HCT116 (cell line): ENCODE data around the gene CLEC16A. TPM values are rescaled to one million over a fixed set of nuclear protein-coding genes. Genes with fewer than 3 reads are reported as not detected.
"Not testable (repeated sequence)": the region's sequence is repeated elsewhere in the genome, so short reads cannot be mapped to it uniquely, and the experiment has no call there.

Experiments used
- ATAC-seq: fragments of 200-7000 bp; cut with Tn5 transposase; 2 replicates; pipeline ENCODE4 v1.9.1; 2020; ENCODE audit warnings: mild to moderate bottlenecking, moderate library complexity
- BruUV-seq: library from RNA; stranded (reverse); fragments of 400-500 nt; replicated peaks from 2 replicates; lab custom pipeline; 2021; lab: Mats Ljungman, UMichigan
- CTCF ChIA-PET: fragments of 300-600 bp; sonication (Branson Sonifier 250); formaldehyde crosslinking; loops from one replicate; lab custom pipeline; 2021; ENCODE audit warnings: antibody characterized with exemption; lab: Charles Lee
- POLR2A ChIA-PET: fragments of 300-600, 350-600 bp; sonication (Branson Sonifier 250); formaldehyde crosslinking; loops from one replicate; lab custom pipeline; 2021; ENCODE audit warnings: antibody characterized with exemption; lab: Charles Lee
- RAD21 ChIA-PET, 2 experiments: fragments of 300-600 bp; sonication (Branson Sonifier 250); formaldehyde crosslinking; loops; one replicate each; lab custom pipeline; 2023; ENCODE audit warnings: low total read pairs in 2 of 2; ENCODE audit not compliant: uncharacterized antibody in 2 of 2, unreplicated experiment in 2 of 2, low non-redundant PET in 1 of 2; lab: Charles Lee
- DNase-seq: peaks from one replicate; pipeline ENCODE4 v3.0.0-alpha.2; 2010; ENCODE audit warnings: low read depth, low spot score
- H2AFZ ChIP-seq: fragments of 200-600 bp; shearing (Covaris generic), sonication (generic); 2 replicates; pipeline ENCODE4 v1.6.1; 2017; ENCODE audit warnings: low read depth, mixed run types, mixed read lengths, antibody characterized with exemption, low read length; ENCODE audit not compliant: poor library complexity, severe bottlenecking
- H3K27ac ChIP-seq: 2 replicates; pipeline ENCODE4 v1.5.1; 2012; ENCODE audit warnings: low read depth, low read length
- H3K27me3 ChIP-seq: fragments of 200-600 bp; sonication (generic); 2 replicates; pipeline ENCODE4 v1.6.1; 2016; ENCODE audit warnings: mixed run types, low read length, mixed read lengths; ENCODE audit not compliant: insufficient read depth
- H3K36me3 ChIP-seq, 2 experiments: fragments of 200-500 bp in 1 of 2; fragments of 200-600 bp in 1 of 2; sonication (Bioruptor generic) in 1 of 2; sonication (generic) in 1 of 2; 2 replicates each; pipeline versions ENCODE4 v1.5.1 to v1.6.1; 2014 to 2016; ENCODE audit warnings: low read length in 2 of 2, inconsistent platforms in 1 of 2, mixed read lengths in 1 of 2, mixed run types in 1 of 2; ENCODE audit not compliant: insufficient read depth in 2 of 2, control insufficient read depth in 1 of 2
- H3K4me1 ChIP-seq, 2 experiments: fragments of 200-600 bp in 1 of 2; sonication (generic) in 1 of 2; 2 replicates each; pipeline versions ENCODE4 v1.5.1 to v1.6.1; 2012 to 2017; ENCODE audit warnings: low read length in 2 of 2, inconsistent platforms in 1 of 2, mild to moderate bottlenecking in 1 of 2, mixed read lengths in 1 of 2, mixed run types in 1 of 2, moderate library complexity in 1 of 2; ENCODE audit not compliant: insufficient read depth in 2 of 2, control insufficient read depth in 1 of 2
- H3K4me2 ChIP-seq: fragments of 200-600 bp; sonication (generic); 2 replicates; pipeline ENCODE4 v1.6.1; 2017; ENCODE audit warnings: mixed run types, low read length, mixed read lengths
- H3K4me3 ChIP-seq, 2 experiments: fragments of 200-600 bp in 1 of 2; sonication (generic) in 1 of 2; replicated peaks in 1 of 2; 2 replicates each; pipeline ENCODE4 v1.5.1; 2011 to 2016; ENCODE audit warnings: low read length in 2 of 2, control low read depth in 1 of 2, low read depth in 1 of 2, mild to moderate bottlenecking in 1 of 2, mixed read lengths in 1 of 2, mixed run types in 1 of 2
- H3K79me2 ChIP-seq: fragments of 200-600 bp; sonication (generic); 2 replicates; pipeline ENCODE4 v1.6.1; 2017; ENCODE audit warnings: mild to moderate bottlenecking, mixed run types, low read length, moderate library complexity, mixed read lengths; ENCODE audit not compliant: insufficient read depth
- H3K9ac ChIP-seq: fragments of 200-600 bp; sonication (generic); 2 replicates; pipeline ENCODE4 v1.6.1; 2016; ENCODE audit warnings: low read length, mixed read lengths
- H3K9me2 ChIP-seq: fragments of 200-600 bp; sonication (generic), shearing (Covaris generic); 2 replicates; pipeline ENCODE4 v1.6.1; 2017; ENCODE audit warnings: mixed run types, mild to moderate bottlenecking, moderate library complexity; ENCODE audit not compliant: insufficient read depth
- H3K9me3 ChIP-seq, 2 experiments: fragments of 200-500 bp in 1 of 2; fragments of 200-600 bp in 1 of 2; sonication (Bioruptor generic) in 1 of 2; sonication (generic) in 1 of 2; 2 replicates each; pipeline ENCODE4 v1.6.1; 2014 to 2017; ENCODE audit warnings: low read length in 2 of 2, mixed read lengths in 2 of 2, inconsistent platforms in 1 of 2, low read depth in 1 of 2, mild to moderate bottlenecking in 1 of 2, mixed run types in 1 of 2, moderate library complexity in 1 of 2; ENCODE audit not compliant: control insufficient read depth in 1 of 2, insufficient read depth in 1 of 2
- H4K20me1 ChIP-seq: fragments of 200-600 bp; sonication (generic), shearing (Covaris generic); 2 replicates; pipeline ENCODE4 v1.6.1; 2017; ENCODE audit warnings: mixed run types, mild to moderate bottlenecking, moderate library complexity; ENCODE audit not compliant: insufficient read depth
- CEBPB ChIP-seq: IDR thresholded peaks from 2 replicates; pipeline ENCODE4 v1.6.1; 2012; ENCODE audit warnings: low read depth
- CTCF ChIP-seq, 3 experiments: fragments of 200-600 bp in 1 of 3; sonication (generic) in 1 of 3; IDR thresholded peaks in 2 of 3; conservative IDR thresholded peaks in 1 of 3; 2 replicates each; pipeline ENCODE4 v1.5.1; 2012 to 2017; ENCODE audit warnings: low read depth in 2 of 3, low read length in 2 of 3, antibody characterized with exemption in 1 of 3, borderline replicate concordance in 1 of 3, control low read depth in 1 of 3, mild to moderate bottlenecking in 1 of 3, mixed read lengths in 1 of 3, mixed run types in 1 of 3, moderate library complexity in 1 of 3; ENCODE audit not compliant: insufficient read depth in 1 of 3
- FOSL1 ChIP-seq: IDR thresholded peaks from 2 replicates; pipeline ENCODE4 v1.6.1; 2012; ENCODE audit warnings: low read depth
- POLR2A ChIP-seq: IDR thresholded peaks from 2 replicates; pipeline ENCODE4 v1.7.0; 2011; ENCODE audit warnings: borderline replicate concordance; ENCODE audit not compliant: insufficient read depth, insufficient read length; ENCODE audit errors: extremely low read depth
- YY1 ChIP-seq: IDR thresholded peaks from 2 replicates; pipeline ENCODE4 v1.6.1; 2011; ENCODE audit warnings: low read length, low read depth, moderate library complexity, mild to moderate bottlenecking; ENCODE audit not compliant: insufficient replicate concordance; ENCODE audit errors: extremely low read depth
- ZFX ChIP-seq: fragments of 450-650 bp; IDR thresholded peaks from 2 replicates; pipeline ENCODE4 v1.6.1; 2017
- ZNF274 ChIP-seq: fragments of 200-500 bp; sonication (Bioruptor generic); IDR thresholded peaks from 2 replicates; pipeline ENCODE4 v1.6.1; 2014; ENCODE audit warnings: mild to moderate bottlenecking, low read depth, low read length, inconsistent platforms
- intact Hi-C: fragments of 100-400 bp; cut with micrococcal nuclease; formaldehyde crosslinking; loops from 2 replicates; pipeline ENCODE4 v1.10.0; 2022
- total RNA-seq: library from RNA; stranded (reverse); gene quantifications from one replicate; pipeline ENCODE4 v1.2.1, GENCODE V29; 2021; ENCODE audit not compliant: unreplicated experiment
- TF ChIP-seq, protein P1 (sequence below): IDR thresholded peaks from 2 replicates; pipeline ENCODE4 v1.6.1; 2012

The CLEC16A gene
- total RNA-seq, 1 experiment from 2014 or later = 18.0 TPM

DNA sequence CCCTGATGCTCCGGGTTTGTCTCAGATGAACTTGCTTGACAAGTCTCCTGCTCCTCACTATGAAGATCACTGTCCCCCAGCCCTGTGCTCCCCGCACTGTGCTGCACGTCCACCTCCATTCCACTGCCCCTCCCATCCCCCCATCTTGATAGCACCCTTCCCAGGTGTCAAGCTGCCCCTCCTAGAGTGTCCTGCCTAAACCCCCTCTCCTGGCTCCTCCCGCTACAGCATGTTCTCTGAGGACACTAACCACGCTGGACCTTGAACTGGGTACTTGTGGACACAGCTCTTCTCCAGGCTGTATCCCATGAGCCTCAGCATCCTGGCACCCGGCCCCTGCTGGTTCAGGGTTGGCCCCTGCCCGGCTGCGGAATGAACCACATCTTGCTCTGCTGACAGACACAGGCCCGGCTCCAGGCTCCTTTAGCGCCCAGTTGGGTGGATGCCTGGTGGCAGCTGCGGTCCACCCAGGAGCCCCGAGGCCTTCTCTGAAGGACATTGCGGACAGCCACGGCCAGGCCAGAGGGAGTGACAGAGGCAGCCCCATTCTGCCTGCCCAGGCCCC is 20.6 kb upstream of the CLEC16A start (continued):
- TF ChIP-seq ZNF274 (no peak), POLR2A (no peak), FOSL1 (no peak), ZFX (no peak), CEBPB (no peak), YY1 (no peak), CTCF (IDR thresholded peaks at IDR 0.05 in 2 of 3, conservative IDR thresholded peaks at IDR 0.05 in 1 of 3; ENCODE audit: borderline replicate concordance in 1 of 3, insufficient read depth in 1 of 3, low read depth in 2 of 3, low read length in 2 of 3) (no peak)
- TF ChIP-seq, protein P1, sequence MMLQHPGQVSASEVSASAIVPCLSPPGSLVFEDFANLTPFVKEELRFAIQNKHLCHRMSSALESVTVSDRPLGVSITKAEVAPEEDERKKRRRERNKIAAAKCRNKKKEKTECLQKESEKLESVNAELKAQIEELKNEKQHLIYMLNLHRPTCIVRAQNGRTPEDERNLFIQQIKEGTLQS = no peak
- TF ChIP-seq, all 23 proteins: peak for 0

- DNase-seq, H3K4me3 ChIP-seq, H2AFZ ChIP-seq, RAD21 ChIA-PET, H3K9me3 ChIP-seq, H3K27ac ChIP-seq, CTCF ChIA-PET, H3K4me2 ChIP-seq, H4K20me1 ChIP-seq, BruUV-seq, H3K36me3 ChIP-seq, H3K79me2 ChIP-seq, POLR2A ChIA-PET, H3K9ac ChIP-seq, ATAC-seq, intact Hi-C loops, H3K27me3 ChIP-seq, H3K9me2 ChIP-seq: not testable (repeated sequence)
- peaks cover 0 to 21% of the 10 kb centered on the region in 2 experiments; a peak in 2 of 4 replicates for H3K4me1 ChIP-seq
These were observed 19.1 kb upstream of the CLEC16A start for GRCh38 chr16:10925285-10925684.
